CD4-positive, alpha-beta T cell treated with Interleukin-10 for 1 hour (primary cell): ENCODE measurements around the gene ALDOA.

Experiments used
- DNase-seq: peaks from one replicate; pipeline ENCODE4 v3.0.0-alpha.2; 2020

Gene ALDOA

GRCh38 chr16:30046178-30046577 is 19.4 kb upstream of the ALDOA start:
- no peak for DNase-seq

GRCh38 chr16:30046588-30046987 is 19.0 kb upstream of the ALDOA start:
- DNase-seq, result no peak

- DNase-seq, result no peak
These were observed 15.7 kb upstream of the ALDOA start for GRCh38 chr16:30049871-30050270.

GRCh38 chr16:30051518-30051917 is 14.0 kb upstream of the ALDOA start:
- no peak for DNase-seq

- peak; percentile 91 for DNase-seq
These were observed 12.7 kb upstream of the ALDOA start for GRCh38 chr16:30052671-30053372.

- DNase-seq, result no peak
These were observed 12.1 kb upstream of the ALDOA start for GRCh38 chr16:30053376-30054015.

GRCh38 chr16:30054451-30054850 is 11.1 kb upstream of the ALDOA start:
- no peak for DNase-seq

- peak; percentile 55 for DNase-seq
These were observed 10.5 kb upstream of the ALDOA start for GRCh38 chr16:30054959-30055553.

- DNase-seq, result no peak
These were observed 5.2 kb upstream of the ALDOA start for GRCh38 chr16:30060346-30060745.

- no peak for DNase-seq
These were observed 4.6 kb upstream of the ALDOA start for GRCh38 chr16:30060836-30061554.

GRCh38 chr16:30063278-30063892 is 2.2 kb upstream of the ALDOA start:
- no peak for DNase-seq

GRCh38 chr16:30063893-30064728 is 1.4 kb upstream of the ALDOA start:
- peak; percentile 78 for DNase-seq

GRCh38 chr16:30064729-30065101 is 845 bp upstream of the ALDOA start:
- no peak for DNase-seq

- DNase-seq, result no peak
These were observed 592 bp downstream of the ALDOA start for GRCh38 chr16:30065943-30066760.

- DNase-seq, result no peak
These were observed 1.4 kb downstream of the ALDOA start for GRCh38 chr16:30066761-30067583.

- no peak for DNase-seq
These were observed 2.0 kb downstream of the ALDOA start for GRCh38 chr16:30067584-30067916.

GRCh38 chr16:30068333-30068732 is 2.8 kb downstream of the ALDOA start:
- DNase-seq, result no peak

GRCh38 chr16:30068750-30069610 is 3.4 kb downstream of the ALDOA start:
- peak; percentile 69 for DNase-seq

- DNase-seq, result no peak
These were observed 4.3 kb downstream of the ALDOA start for GRCh38 chr16:30069611-30070462.
